ENCODE measurements around the gene PLCL2.

The PLCL2 gene

GRCh38 chr3:16868513-16868912, 16.2 kb upstream of the PLCL2 start:
- H3K9ac ChIP-seq (ENCODE audit: low read depth, low read length), result no peak overlapping the region
- H3K27me3 ChIP-seq (ENCODE audit: control insufficient read depth, insufficient read depth, low read length), result peaks cover 28% of the 10 kb centered on the region
- peaks cover 31% of the 10 kb centered on the region for H3K4me1 ChIP-seq (ENCODE audit: control insufficient read depth, insufficient read depth, low read length)

GRCh38 chr3:16869261-16870005, 15.3 kb upstream of the PLCL2 start:
- Histone ChIP-seq H3K9me3 (replicated peaks; ENCODE audit: low read length) (no peaks in the 10 kb centered on the region), H3K9ac (ENCODE audit: low read depth, low read length) (no peak overlapping the region), H3K36me3 (ENCODE audit: insufficient read depth, low read length) (no peaks in the 10 kb centered on the region), H3K4me1 (ENCODE audit: control insufficient read depth, insufficient read depth, low read length) (peaks cover 25% of the 10 kb centered on the region), H3K4me2 (ENCODE audit: low read length) (no peak overlapping the region), H3K27me3 (ENCODE audit: control insufficient read depth, insufficient read depth, low read length) (peaks cover 37% of the 10 kb centered on the region), H3K4me3 (ENCODE audit: low read length) (no peak overlapping the region)

More at GRCh38 chr3:16868513-16868912, 16.2 kb upstream of the PLCL2 start:
- no peak overlapping the region for H3K4me2 ChIP-seq (ENCODE audit: low read length)
- H3K4me3 ChIP-seq (ENCODE audit: low read length), result no peak overlapping the region
- H3K36me3 ChIP-seq (ENCODE audit: insufficient read depth, low read length), result no peaks in the 10 kb centered on the region
- no peaks in the 10 kb centered on the region for H3K9me3 ChIP-seq (replicated peaks; ENCODE audit: low read length)

- H3K4me1 ChIP-seq (ENCODE audit: control insufficient read depth, insufficient read depth, low read length), result no peaks in the 10 kb centered on the region
- H3K27me3 ChIP-seq (ENCODE audit: control insufficient read depth, insufficient read depth, low read length), result peaks cover 46% of the 10 kb centered on the region
- H3K36me3 ChIP-seq (ENCODE audit: insufficient read depth, low read length), result no peaks in the 10 kb centered on the region
- H3K4me3 ChIP-seq (ENCODE audit: low read length), result no peak overlapping the region
- H3K9ac ChIP-seq (ENCODE audit: low read depth, low read length), result no peak overlapping the region
- no peak overlapping the region for H3K4me2 ChIP-seq (ENCODE audit: low read length)
- no peaks in the 10 kb centered on the region for H3K9me3 ChIP-seq (replicated peaks; ENCODE audit: low read length)
Observed at GRCh38 chr3:16871915-16872842, 12.6 kb upstream of the PLCL2 start.

GRCh38 chr3:16873872-16874271, 10.9 kb upstream of the PLCL2 start:
- H3K4me3 ChIP-seq (ENCODE audit: low read length), result no peak overlapping the region

GRCh38 chr3:16875876-16876550, 8.7 kb upstream of the PLCL2 start:
- Histone ChIP-seq H3K4me2 (ENCODE audit: low read length) (no peak overlapping the region), H3K9me3 (replicated peaks; ENCODE audit: low read length) (no peaks in the 10 kb centered on the region), H3K27me3 (ENCODE audit: control insufficient read depth, insufficient read depth, low read length) (peaks cover 59% of the 10 kb centered on the region), H3K36me3 (ENCODE audit: insufficient read depth, low read length) (no peaks in the 10 kb centered on the region), H3K4me1 (ENCODE audit: control insufficient read depth, insufficient read depth, low read length) (no peaks in the 10 kb centered on the region), H3K9ac (ENCODE audit: low read depth, low read length) (no peak overlapping the region), H3K4me3 (ENCODE audit: low read length) (no peak overlapping the region)

More at GRCh38 chr3:16873872-16874271, 10.9 kb upstream of the PLCL2 start:
- Histone ChIP-seq H3K36me3 (ENCODE audit: insufficient read depth, low read length) (no peaks in the 10 kb centered on the region), H3K9me3 (replicated peaks; ENCODE audit: low read length) (no peaks in the 10 kb centered on the region), H3K27me3 (ENCODE audit: control insufficient read depth, insufficient read depth, low read length) (peaks cover 49% of the 10 kb centered on the region), H3K9ac (ENCODE audit: low read depth, low read length) (no peak overlapping the region), H3K4me2 (ENCODE audit: low read length) (no peak overlapping the region), H3K4me1 (ENCODE audit: control insufficient read depth, insufficient read depth, low read length) (no peaks in the 10 kb centered on the region)

- Histone ChIP-seq H3K9ac (ENCODE audit: low read depth, low read length) (no peak overlapping the region), H3K4me2 (ENCODE audit: low read length) (no peak overlapping the region), H3K36me3 (ENCODE audit: insufficient read depth, low read length) (no peaks in the 10 kb centered on the region), H3K4me3 (ENCODE audit: low read length) (no peak overlapping the region), H3K4me1 (ENCODE audit: control insufficient read depth, insufficient read depth, low read length) (no peaks in the 10 kb centered on the region), H3K9me3 (replicated peaks; ENCODE audit: low read length) (no peaks in the 10 kb centered on the region), H3K27me3 (ENCODE audit: control insufficient read depth, insufficient read depth, low read length) (peaks cover 59% of the 10 kb centered on the region)
Observed at GRCh38 chr3:16877505-16877904, 7.2 kb upstream of the PLCL2 start.

- H3K4me3 ChIP-seq (ENCODE audit: low read length), result no peak overlapping the region
- no peaks in the 10 kb centered on the region for H3K36me3 ChIP-seq (ENCODE audit: insufficient read depth, low read length)
- no peak overlapping the region for H3K4me2 ChIP-seq (ENCODE audit: low read length)
- no peaks in the 10 kb centered on the region for H3K4me1 ChIP-seq (ENCODE audit: control insufficient read depth, insufficient read depth, low read length)
- no peaks in the 10 kb centered on the region for H3K9me3 ChIP-seq (replicated peaks; ENCODE audit: low read length)
- H3K27me3 ChIP-seq (ENCODE audit: control insufficient read depth, insufficient read depth, low read length), result peaks cover 56% of the 10 kb centered on the region
- no peak overlapping the region for H3K9ac ChIP-seq (ENCODE audit: low read depth, low read length)
Observed at GRCh38 chr3:16877911-16878310, 6.8 kb upstream of the PLCL2 start.

- Histone ChIP-seq H3K36me3 (ENCODE audit: insufficient read depth, low read length) (no peaks in the 10 kb centered on the region), H3K4me1 (ENCODE audit: control insufficient read depth, insufficient read depth, low read length) (peaks cover 6% of the 10 kb centered on the region), H3K27me3 (ENCODE audit: control insufficient read depth, insufficient read depth, low read length) (peaks cover 34% of the 10 kb centered on the region), H3K4me2 (ENCODE audit: low read length) (no peak overlapping the region), H3K9me3 (replicated peaks; ENCODE audit: low read length) (no peaks in the 10 kb centered on the region), H3K4me3 (ENCODE audit: low read length) (no peak overlapping the region), H3K9ac (ENCODE audit: low read depth, low read length) (no peak overlapping the region)
Observed at GRCh38 chr3:16881896-16882630, 2.7 kb upstream of the PLCL2 start.

- Histone ChIP-seq H3K4me3 (ENCODE audit: low read length) (no peak overlapping the region), H3K36me3 (ENCODE audit: insufficient read depth, low read length) (no peaks in the 10 kb centered on the region), H3K4me1 (ENCODE audit: control insufficient read depth, insufficient read depth, low read length) (peaks cover 6% of the 10 kb centered on the region), H3K27me3 (ENCODE audit: control insufficient read depth, insufficient read depth, low read length) (peaks cover 27% of the 10 kb centered on the region), H3K9me3 (replicated peaks; ENCODE audit: low read length) (no peaks in the 10 kb centered on the region), H3K9ac (ENCODE audit: low read depth, low read length) (no peak overlapping the region), H3K4me2 (ENCODE audit: low read length) (no peak overlapping the region)
Observed at GRCh38 chr3:16883057-16883722, 1.6 kb upstream of the PLCL2 start.

- H3K4me3 ChIP-seq (ENCODE audit: low read length), result peak overlapping the region; percentile 85
Observed at GRCh38 chr3:16883723-16884083, 1.1 kb upstream of the PLCL2 start.

More at GRCh38 chr3:16883723-16884083, 1.1 kb upstream of the PLCL2 start:
- peak overlapping the region; percentile 99 for H3K4me2 ChIP-seq (ENCODE audit: low read length)
- H3K9me3 ChIP-seq (replicated peaks; ENCODE audit: low read length), result no peaks in the 10 kb centered on the region
- H3K9ac ChIP-seq (ENCODE audit: low read depth, low read length), result no peak overlapping the region
- no peaks in the 10 kb centered on the region for H3K36me3 ChIP-seq (ENCODE audit: insufficient read depth, low read length)
- peaks cover 6% of the 10 kb centered on the region for H3K4me1 ChIP-seq (ENCODE audit: control insufficient read depth, insufficient read depth, low read length)
- H3K27me3 ChIP-seq (ENCODE audit: control insufficient read depth, insufficient read depth, low read length), result peaks cover 22% of the 10 kb centered on the region
